ENCODE data around the gene RHBDL1.

Gene RHBDL1

GRCh38 chr16:722835-723633 lies 47.6 kb downstream of the RHBDL1 start:
- DNase-seq, result no peak

DNA sequence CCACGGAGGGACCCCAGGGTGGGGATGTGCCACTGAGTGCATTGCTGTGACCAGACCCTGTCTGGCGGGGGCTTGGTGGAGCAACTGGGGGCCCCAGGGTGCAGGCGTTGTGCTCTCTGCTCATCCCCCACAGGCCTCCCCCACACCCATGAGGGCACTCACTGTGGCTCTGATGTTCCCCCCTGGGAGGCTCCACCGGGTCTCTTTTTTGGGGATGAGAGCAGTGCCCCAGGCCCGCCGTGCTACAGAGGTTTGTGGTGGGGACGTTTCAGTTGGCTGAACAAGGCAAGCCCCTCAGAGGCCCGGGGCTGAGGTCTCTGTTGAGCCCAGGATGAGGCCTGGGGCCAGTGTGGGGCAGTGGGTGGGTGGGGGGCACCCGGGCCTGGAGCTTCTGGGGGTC lies 48.2 kb downstream of the RHBDL1 start:
- DNase-seq, result no peak

GRCh38 chr16:724188-725040 lies 48.9 kb downstream of the RHBDL1 start:
- no peak for DNase-seq

DNA sequence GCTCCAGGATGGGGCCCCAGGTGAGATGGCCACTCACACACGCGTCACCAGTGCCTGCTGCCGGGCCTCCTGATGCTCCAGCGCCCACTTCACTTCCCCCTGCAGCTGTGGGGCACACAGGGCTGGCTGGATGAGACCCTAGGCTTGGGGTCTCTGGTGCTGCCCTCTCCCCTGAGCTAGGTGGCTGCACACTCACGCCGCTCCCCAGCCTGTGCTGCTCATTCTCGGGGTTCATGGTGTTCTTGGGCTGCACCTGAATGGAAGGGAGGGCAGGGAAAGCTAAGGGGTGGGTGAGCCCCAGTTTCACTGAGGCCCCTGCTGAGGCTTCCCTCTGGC lies 49.5 kb downstream of the RHBDL1 start:
- DNase-seq, result no peak

GRCh38 chr16:725463-726187 lies 50.2 kb downstream of the RHBDL1 start:
- no peak for DNase-seq

DNA sequence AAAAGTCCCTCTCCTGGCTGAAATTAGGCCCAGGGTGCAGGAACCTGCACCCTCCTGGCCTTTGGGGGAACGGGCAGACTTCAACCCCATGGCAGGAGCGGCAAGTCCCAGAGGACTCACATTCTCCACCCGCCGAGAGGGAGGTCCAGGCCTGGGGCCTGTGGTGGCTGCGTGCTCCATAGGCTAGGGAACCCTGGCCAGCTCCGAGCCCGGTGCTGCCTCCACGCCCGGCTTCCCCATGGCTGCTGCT lies 50.6 kb downstream of the RHBDL1 start:
- DNase-seq, result no peak

GRCh38 chr16:726438-727290 lies 51.2 kb downstream of the RHBDL1 start, which contains the start of the genes CCDC78 and HAGHL:
Gene CCDC78 (minus strand): TSS chr16:726443. CDS start chr16:726367, 76 bp downstream.
Gene HAGHL (plus strand): TSS chr16:727106. CDS start chr16:727510, 404 bp downstream.
- DNase-seq, result no peak

DNA sequence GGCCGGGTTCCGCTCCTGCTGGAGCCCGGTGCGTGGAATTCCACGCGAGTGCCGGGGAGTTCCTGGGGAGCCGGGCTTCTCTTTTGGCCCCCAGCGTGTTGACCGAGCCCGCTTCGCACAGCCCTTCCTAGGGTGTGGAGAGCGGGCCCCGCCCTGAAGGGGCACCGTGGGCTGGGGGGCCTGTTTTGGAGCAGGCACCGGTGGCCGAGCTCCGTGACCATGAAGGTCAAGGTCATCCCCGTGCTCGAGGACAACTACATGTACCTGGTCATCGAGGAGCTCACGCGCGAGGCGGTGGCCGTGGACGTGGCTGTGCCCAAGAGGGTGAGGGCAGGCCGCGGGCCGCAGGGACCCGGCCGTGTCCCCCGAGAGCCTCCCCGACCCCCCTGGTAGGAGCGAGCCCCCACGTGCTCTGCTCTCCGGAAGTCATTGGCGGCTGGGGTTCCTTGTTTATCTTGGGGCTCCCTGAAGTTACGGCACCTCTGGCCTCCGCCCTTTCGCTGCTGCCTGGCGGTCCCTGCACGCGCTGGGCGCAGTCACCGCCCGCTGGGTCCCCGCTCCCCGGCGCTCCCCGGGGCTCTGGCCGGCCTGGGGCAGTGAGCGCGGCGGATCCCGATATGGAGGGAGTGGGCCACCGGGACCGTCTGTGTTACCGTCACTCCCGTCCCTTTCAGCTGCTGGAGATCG lies 52.0 kb downstream of the RHBDL1 start:
- no peak for DNase-seq

All from NCI-H187 (cell line).